ENCODE data around the gene SLC22A23. TPM values are rescaled to one million over a fixed set of nuclear protein-coding genes. Genes with fewer than 3 reads are reported as not detected.

SLC22A23 gene, protein sequence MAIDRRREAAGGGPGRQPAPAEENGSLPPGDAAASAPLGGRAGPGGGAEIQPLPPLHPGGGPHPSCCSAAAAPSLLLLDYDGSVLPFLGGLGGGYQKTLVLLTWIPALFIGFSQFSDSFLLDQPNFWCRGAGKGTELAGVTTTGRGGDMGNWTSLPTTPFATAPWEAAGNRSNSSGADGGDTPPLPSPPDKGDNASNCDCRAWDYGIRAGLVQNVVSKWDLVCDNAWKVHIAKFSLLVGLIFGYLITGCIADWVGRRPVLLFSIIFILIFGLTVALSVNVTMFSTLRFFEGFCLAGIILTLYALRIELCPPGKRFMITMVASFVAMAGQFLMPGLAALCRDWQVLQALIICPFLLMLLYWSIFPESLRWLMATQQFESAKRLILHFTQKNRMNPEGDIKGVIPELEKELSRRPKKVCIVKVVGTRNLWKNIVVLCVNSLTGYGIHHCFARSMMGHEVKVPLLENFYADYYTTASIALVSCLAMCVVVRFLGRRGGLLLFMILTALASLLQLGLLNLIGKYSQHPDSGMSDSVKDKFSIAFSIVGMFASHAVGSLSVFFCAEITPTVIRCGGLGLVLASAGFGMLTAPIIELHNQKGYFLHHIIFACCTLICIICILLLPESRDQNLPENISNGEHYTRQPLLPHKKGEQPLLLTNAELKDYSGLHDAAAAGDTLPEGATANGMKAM
- total RNA-seq, result 10 to 100 TPM in 3 of 4 donors, 1 to 10 TPM in 1; 6.6 to 25.0 (median 14.6) TPM

DNA sequence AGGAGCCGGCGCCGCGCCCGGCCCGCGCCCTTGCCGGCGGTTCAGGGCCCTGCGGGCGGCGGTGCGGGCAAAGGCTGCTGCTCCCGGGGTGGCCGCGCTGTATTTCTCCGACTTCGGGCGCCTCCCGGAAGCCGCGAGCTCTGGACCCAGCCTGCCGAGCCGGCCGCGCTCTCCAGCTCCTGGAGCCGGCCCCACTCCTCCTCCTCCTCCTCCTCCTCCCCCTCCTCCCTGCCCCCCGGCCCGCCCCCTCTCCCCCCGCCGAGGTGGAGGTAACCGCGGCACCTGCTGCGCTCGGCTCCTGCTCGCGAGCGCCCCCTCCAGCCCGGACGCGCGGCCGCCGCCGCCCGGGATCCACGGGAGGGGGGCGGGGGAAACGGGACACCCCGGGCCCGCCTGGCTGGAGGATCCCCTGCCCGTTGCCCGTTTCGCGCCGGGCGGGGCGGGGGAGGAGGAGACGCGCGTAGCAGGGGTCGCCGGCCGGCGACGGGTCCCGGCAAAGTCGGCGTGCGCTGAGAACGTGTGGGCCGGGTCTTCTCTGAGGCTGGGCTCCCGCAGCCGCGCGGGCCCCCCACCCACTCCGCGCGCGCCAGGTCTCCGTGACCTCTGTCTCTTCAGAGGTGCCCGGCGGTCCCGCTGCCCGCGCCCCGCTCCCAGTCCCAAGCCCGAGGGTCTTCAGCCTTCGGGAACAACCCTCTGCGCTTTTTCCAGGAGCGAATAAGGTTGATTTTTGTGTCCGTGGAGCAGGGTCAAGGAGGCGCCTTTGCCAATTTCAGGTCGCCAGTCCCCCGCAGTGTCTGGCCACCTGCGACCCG lies at the start of gene SLC22A23:
TSS of gene SLC22A23 (minus strand) at position 153 of the 812 bp plus-strand sequence. CDS start 491 bp downstream, outside the sequence.
- H3K36me3 ChIP-seq, result no peaks in the 10 kb centered on the region
- TF ChIP-seq, protein P1, sequence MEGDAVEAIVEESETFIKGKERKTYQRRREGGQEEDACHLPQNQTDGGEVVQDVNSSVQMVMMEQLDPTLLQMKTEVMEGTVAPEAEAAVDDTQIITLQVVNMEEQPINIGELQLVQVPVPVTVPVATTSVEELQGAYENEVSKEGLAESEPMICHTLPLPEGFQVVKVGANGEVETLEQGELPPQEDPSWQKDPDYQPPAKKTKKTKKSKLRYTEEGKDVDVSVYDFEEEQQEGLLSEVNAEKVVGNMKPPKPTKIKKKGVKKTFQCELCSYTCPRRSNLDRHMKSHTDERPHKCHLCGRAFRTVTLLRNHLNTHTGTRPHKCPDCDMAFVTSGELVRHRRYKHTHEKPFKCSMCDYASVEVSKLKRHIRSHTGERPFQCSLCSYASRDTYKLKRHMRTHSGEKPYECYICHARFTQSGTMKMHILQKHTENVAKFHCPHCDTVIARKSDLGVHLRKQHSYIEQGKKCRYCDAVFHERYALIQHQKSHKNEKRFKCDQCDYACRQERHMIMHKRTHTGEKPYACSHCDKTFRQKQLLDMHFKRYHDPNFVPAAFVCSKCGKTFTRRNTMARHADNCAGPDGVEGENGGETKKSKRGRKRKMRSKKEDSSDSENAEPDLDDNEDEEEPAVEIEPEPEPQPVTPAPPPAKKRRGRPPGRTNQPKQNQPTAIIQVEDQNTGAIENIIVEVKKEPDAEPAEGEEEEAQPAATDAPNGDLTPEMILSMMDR (IDR thresholded peaks at IDR 0.05 in 4 of 5, conservative IDR thresholded peaks at IDR 0.05 in 1 of 5), result peak; percentile 39 to 98 (median 71)
- TF ChIP-seq POLR2A (IDR thresholded peaks at IDR 0.05), result peak; percentile 62 to 73
- peak within 1 kb of the TSS; percentile 71 to 83 (median 74) for H3K4me3 ChIP-seq
- in situ Hi-C loops (cut with MboI; ENCODE audit: low sequenced_read_pairs in 4 of 4) (loop anchor here (25.0 kb wide), 1 partner anchor 170 kb away; no protein-coding TSS in a partner anchor), intact Hi-C loops (cut with DNase I; ENCODE audit: low total_unique reads) (loop anchor here (1.0 to 5.0 kb wide), 6 partner anchors 36 to 275 kb away; no protein-coding TSS in a partner anchor)
- H3K9me3 ChIP-seq, result no peaks in the 10 kb centered on the region
- H3K27ac ChIP-seq, result peak within 1 kb of the TSS; percentile 82 to 89 (median 85)
- DNase-seq (peak; percentile 72 to 80), ATAC-seq (peak; percentile 71 to 72)
- H3K4me1 ChIP-seq, result peaks cover 22 to 33% of the 10 kb centered on the region in 2 donors
- no peaks in the 10 kb centered on the region for H3K27me3 ChIP-seq

GRCh38 chr6:3506200-3506599 lies 49.4 kb upstream of the SLC22A23 start:
- in situ Hi-C loops (cut with MboI; ENCODE audit: low sequenced_read_pairs in 4 of 4) (no loop called here), intact Hi-C loops (cut with DNase I; ENCODE audit: low total_unique reads) (no loop called here)
- Histone ChIP-seq H3K36me3 (no peaks in the 10 kb centered on the region), H3K4me1 (peaks cover 0 to 3% of the 10 kb centered on the region in 2 donors), H3K27me3 (no peaks in the 10 kb centered on the region), H3K9me3 (no peaks in the 10 kb centered on the region), H3K27ac (no peak overlapping the region), H3K4me3 (no peak overlapping the region)
- DNase-seq (no peak), ATAC-seq (no peak)
- TF ChIP-seq POLR2A (IDR thresholded peaks at IDR 0.05), result no peak
- TF ChIP-seq, protein P1 (IDR thresholded peaks at IDR 0.05 in 4 of 5, conservative IDR thresholded peaks at IDR 0.05 in 1 of 5), result no peak

GRCh38 chr6:3504938-3505805 lies 48.3 kb upstream of the SLC22A23 start:
- ATAC-seq, result no peak
- Histone ChIP-seq H3K27me3 (no peaks in the 10 kb centered on the region), H3K27ac (no peak overlapping the region), H3K36me3 (no peaks in the 10 kb centered on the region), H3K4me3 (no peak overlapping the region), H3K4me1 (peaks cover 0 to 3% of the 10 kb centered on the region in 2 donors), H3K9me3 (no peaks in the 10 kb centered on the region)
- intact Hi-C loops (cut with DNase I; ENCODE audit: low total_unique reads), result no loop called here
- in situ Hi-C loops (cut with MboI; ENCODE audit: low sequenced_read_pairs in 4 of 4), result no loop called here
- DNase-seq, result no peak
- TF ChIP-seq, protein P1 (IDR thresholded peaks at IDR 0.05 in 4 of 5, conservative IDR thresholded peaks at IDR 0.05 in 1 of 5), result no peak
- TF ChIP-seq POLR2A (IDR thresholded peaks at IDR 0.05), result no peak

DNA sequence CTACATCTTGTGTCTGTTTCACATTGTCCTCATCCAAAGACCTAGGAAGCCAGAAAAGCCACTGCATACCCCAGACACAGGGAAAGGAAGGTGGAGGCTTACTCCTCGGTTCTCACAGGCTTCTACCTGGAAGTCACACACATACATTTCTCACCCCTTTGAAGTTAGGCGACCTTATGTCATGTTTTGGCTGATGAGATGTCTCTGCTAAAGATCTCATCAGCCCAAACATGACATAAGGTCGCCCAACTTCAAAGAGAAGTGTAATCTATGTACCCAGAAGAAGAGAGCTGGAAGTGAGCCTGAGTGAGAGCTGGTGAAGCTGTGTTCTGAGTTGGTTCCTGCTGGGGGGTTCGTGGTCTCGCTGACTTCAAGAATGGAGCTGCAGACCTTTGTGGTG lies 47.5 kb upstream of the SLC22A23 start:
- Histone ChIP-seq H3K4me3 (no peak overlapping the region), H3K27ac (no peak overlapping the region), H3K27me3 (no peaks in the 10 kb centered on the region), H3K36me3 (no peaks in the 10 kb centered on the region), H3K4me1 (peaks cover 0 to 3% of the 10 kb centered on the region in 2 donors), H3K9me3 (no peaks in the 10 kb centered on the region)
- in situ Hi-C loops (cut with MboI; ENCODE audit: low sequenced_read_pairs in 4 of 4) (no loop called here), intact Hi-C loops (cut with DNase I; ENCODE audit: low total_unique reads) (no loop called here)
- DNase-seq (no peak), ATAC-seq (no peak)
- TF ChIP-seq POLR2A (IDR thresholded peaks at IDR 0.05), result no peak
- TF ChIP-seq, protein P1 (IDR thresholded peaks at IDR 0.05 in 4 of 5, conservative IDR thresholded peaks at IDR 0.05 in 1 of 5), result no peak

Data from gastrocnemius medialis (tissue), 4 donors.